ENCODE measurements around the gene GAS6. TPM values are rescaled to one million over a fixed set of nuclear protein-coding genes. Genes with fewer than 3 reads are reported as not detected.

Gene GAS6
- total RNA-seq, 1 donor from 2014 or later: 11.5 TPM

DNA sequence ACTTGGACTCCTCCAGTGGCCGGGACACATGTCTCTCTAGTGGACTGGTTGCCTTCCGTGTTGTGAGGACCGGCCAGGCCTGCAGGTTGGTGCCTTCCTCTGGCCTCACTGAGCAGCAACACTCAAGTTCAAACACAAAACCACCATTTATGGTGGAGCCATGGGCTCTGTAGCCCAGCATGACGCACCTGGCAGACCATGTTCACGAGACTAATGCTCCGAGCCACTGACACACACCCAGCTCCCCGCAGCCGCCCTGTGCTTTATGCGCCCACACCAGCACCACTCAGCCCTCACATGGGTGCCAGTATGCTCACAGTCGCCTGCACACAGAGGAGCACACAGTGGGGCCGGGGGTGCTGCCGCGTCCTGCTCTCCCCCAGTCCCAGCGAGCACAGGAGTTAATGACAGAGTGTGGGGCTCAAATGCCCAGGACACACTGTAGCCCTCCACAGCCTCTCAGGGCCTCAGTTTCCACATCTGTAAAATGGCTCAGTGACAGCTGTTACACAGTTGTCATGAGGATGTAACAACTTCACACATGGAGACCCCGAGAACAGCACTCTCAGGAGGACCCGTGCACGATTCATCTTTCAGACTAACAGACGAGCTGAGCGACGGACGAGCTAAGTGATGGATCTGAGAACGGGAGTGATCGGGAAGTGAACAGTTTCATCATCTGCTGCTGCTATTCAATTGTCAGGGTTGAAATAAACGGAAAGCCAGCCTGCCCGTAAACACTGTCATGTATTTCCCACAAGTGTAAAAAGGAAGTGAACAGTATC, 7.8 kb downstream of the GAS6 start:
- TF ChIP-seq, protein P1, sequence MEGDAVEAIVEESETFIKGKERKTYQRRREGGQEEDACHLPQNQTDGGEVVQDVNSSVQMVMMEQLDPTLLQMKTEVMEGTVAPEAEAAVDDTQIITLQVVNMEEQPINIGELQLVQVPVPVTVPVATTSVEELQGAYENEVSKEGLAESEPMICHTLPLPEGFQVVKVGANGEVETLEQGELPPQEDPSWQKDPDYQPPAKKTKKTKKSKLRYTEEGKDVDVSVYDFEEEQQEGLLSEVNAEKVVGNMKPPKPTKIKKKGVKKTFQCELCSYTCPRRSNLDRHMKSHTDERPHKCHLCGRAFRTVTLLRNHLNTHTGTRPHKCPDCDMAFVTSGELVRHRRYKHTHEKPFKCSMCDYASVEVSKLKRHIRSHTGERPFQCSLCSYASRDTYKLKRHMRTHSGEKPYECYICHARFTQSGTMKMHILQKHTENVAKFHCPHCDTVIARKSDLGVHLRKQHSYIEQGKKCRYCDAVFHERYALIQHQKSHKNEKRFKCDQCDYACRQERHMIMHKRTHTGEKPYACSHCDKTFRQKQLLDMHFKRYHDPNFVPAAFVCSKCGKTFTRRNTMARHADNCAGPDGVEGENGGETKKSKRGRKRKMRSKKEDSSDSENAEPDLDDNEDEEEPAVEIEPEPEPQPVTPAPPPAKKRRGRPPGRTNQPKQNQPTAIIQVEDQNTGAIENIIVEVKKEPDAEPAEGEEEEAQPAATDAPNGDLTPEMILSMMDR (IDR thresholded peaks at IDR 0.05; ENCODE audit: unreplicated experiment): no peak
- H3K9me3 Mint-ChIP-seq (ENCODE audit: low read depth): no peaks in the 10 kb centered on the region
- no peak for DNase-seq (ENCODE audit: low spot score, unreplicated experiment)
- H3K36me3 Mint-ChIP-seq (ENCODE audit: insufficient read depth): no peaks in the 10 kb centered on the region
- H3K27me3 Mint-ChIP-seq: no peaks in the 10 kb centered on the region
- H3K4me1 Mint-ChIP-seq (ENCODE audit: low read depth): peaks cover 25% of the 10 kb centered on the region
- H3K27ac Mint-ChIP-seq: no peak overlapping the region
- H3K4me3 Mint-ChIP-seq (ENCODE audit: low read depth): no peak overlapping the region

DNA sequence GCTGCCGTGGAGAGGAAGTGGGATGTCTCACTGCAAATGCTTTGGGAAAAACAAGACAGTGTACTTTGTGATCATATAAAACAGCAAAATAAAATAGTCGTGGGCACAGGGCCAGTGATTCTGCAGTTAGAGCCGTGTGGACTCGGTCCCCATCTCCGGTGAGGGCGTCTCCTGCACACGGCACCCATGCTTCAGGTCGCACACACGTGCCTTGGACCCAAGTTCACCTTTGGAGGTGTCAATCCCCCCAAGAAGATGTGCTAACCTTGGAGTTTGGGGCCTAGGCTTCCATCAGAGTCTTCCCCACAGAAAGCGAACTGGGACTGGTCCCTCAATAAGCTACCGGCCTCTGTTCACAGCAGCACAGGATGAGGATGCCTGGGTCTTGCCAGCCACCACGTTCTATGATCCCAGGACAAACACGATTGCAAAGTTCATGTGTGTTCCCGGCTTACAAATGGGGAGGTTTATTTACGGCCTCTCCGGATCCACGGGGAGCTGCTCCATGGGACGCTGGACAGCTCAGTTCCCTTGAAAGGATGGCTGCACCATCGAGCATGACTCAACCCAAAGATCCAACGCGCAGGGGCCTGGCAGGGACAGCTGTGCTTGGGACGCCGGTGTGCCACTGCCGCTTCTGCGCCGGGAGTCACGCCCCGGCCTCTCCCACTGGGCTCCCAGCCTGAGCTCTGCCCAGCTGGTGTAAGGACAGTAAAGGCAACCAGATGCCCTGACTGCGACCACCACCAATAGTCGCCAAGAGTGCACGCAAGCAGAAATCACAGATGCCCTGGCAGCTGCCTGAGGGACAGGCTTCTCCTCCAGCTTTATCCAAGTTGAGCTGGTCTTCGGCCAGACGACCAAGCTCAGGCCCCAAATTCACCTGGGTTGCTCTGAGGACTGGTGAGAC, 8.6 kb downstream of the GAS6 start:
- no peak for DNase-seq (ENCODE audit: low spot score, unreplicated experiment)
- Mint-ChIP-seq H3K4me1 (ENCODE audit: low read depth) (peaks cover 17% of the 10 kb centered on the region), H3K9me3 (ENCODE audit: low read depth) (no peaks in the 10 kb centered on the region), H3K36me3 (ENCODE audit: insufficient read depth) (no peaks in the 10 kb centered on the region), H3K27ac (no peak overlapping the region), H3K4me3 (ENCODE audit: low read depth) (no peak overlapping the region), H3K27me3 (no peaks in the 10 kb centered on the region)
- TF ChIP-seq, protein P1 (IDR thresholded peaks at IDR 0.05; ENCODE audit: unreplicated experiment): no peak

DNA sequence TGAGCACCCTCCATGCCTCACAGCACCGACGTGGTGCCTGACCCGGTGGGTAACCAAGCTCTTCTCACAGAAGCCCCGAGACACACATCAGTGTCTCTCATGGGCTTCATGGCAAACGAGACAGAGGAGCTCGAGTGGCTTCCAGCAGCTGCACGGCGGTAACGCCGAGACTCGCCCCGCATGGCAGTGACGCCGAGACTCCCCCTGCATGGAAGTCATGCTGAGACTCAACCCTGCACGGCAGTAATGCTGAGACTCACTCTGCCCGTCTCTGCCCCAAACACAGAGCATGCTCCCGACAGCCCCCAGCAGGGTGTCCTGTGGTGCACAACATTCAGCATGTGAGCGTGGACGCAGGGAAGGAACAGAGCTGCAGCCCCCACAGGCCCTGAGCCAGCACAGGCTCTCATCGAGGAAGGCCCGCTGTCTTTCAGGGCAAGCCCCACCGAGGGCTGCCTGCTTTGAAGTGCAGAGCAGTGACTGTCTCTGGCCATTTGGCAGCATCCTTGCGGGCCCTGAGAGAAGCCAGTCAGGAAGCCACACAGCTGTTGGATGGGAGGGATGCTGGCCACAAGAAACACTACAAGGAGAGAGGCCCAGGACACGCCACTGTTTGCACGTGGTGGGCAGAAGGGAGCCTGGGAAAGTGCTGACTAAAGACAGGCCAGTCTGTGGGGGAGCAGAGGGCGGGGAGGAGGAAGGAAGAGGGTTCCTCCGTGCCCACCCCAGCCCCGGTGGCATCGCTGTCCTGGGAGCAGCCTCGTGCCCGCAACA, 9.5 kb downstream of the GAS6 start:
- TF ChIP-seq, protein P1 (IDR thresholded peaks at IDR 0.05; ENCODE audit: unreplicated experiment): no peak
- no peak overlapping the region for H3K4me3 Mint-ChIP-seq (ENCODE audit: low read depth)
- no peaks in the 10 kb centered on the region for H3K27me3 Mint-ChIP-seq
- peaks cover 11% of the 10 kb centered on the region for H3K4me1 Mint-ChIP-seq (ENCODE audit: low read depth)
- H3K27ac Mint-ChIP-seq: no peak overlapping the region
- H3K9me3 Mint-ChIP-seq (ENCODE audit: low read depth): no peaks in the 10 kb centered on the region
- H3K36me3 Mint-ChIP-seq (ENCODE audit: insufficient read depth): no peaks in the 10 kb centered on the region
- no peak for DNase-seq (ENCODE audit: low spot score, unreplicated experiment)

DNA sequence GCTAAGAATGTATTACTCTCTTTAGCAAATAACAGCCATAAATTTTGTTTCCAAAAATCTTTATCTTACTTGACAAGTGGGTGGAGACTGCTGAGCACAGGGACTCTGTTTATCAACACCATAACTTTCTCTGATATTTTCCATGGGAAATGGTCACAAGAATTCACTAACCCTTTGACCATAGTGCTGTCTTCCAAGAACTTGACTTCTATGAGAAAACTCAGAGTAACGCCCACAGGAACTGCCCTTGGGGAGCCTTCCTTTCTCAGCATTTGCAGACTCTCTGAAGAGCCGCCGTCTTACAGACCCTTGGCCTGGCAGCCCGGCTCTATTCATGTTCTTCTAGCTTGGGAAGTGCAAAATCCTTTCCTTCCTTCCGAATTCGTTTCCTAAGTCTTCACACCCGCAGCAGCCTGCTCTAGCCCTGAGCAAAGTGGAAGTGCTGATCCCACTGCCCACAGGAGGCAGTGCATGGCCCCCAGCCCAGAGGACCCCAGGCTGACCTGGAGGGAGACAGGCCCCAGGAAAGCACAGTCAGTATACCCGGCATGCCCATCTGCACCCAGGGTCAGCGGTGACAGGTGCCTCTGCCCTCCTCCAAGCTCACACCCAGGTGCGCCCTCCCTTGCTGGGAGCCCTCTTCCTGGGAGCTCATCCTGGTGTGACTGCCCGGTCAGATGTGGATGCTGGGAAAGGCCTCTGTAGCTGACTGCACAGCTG, 10.2 kb downstream of the GAS6 start:
- peaks cover 9% of the 10 kb centered on the region for H3K4me1 Mint-ChIP-seq (ENCODE audit: low read depth)
- no peak for DNase-seq (ENCODE audit: low spot score, unreplicated experiment)
- no peak overlapping the region for H3K4me3 Mint-ChIP-seq (ENCODE audit: low read depth)
- no peaks in the 10 kb centered on the region for H3K36me3 Mint-ChIP-seq (ENCODE audit: insufficient read depth)
- H3K9me3 Mint-ChIP-seq (ENCODE audit: low read depth): no peaks in the 10 kb centered on the region
- TF ChIP-seq, protein P1 (IDR thresholded peaks at IDR 0.05; ENCODE audit: unreplicated experiment): no peak
- no peaks in the 10 kb centered on the region for H3K27me3 Mint-ChIP-seq
- no peak overlapping the region for H3K27ac Mint-ChIP-seq
